Spleen (tissue), 13 donors: ENCODE results near the gene PAPLN. TPM values are rescaled to one million over a fixed set of nuclear protein-coding genes. Genes with fewer than 3 reads are reported as not detected.

Source experiments
- DNase-seq: peaks from one replicate; pipeline ENCODE4 v3.0.0-alpha.2; 2020
- H3K27ac ChIP-seq, 8 donors: fragments of 200-600 bp; sonication (generic) in 7 of 8; 1 replicate in 4 of 8; 2 replicates in 4 of 8; pipeline versions ENCODE4 v1.5.0 to v1.8.0; 2016 to 2021; ENCODE audit warnings: inconsistent platforms in 4 of 8, mild to moderate bottlenecking in 4 of 8, moderate library complexity in 1 of 8
- H3K27me3 ChIP-seq, 7 donors: fragments of 200-600 bp; sonication (generic) in 6 of 7; replicated peaks in 1 of 7; 1 replicate in 4 of 7; 2 replicates in 3 of 7; pipeline versions ENCODE4 v1.5.0 to v1.8.0; 2016 to 2021; ENCODE audit warnings: inconsistent platforms in 3 of 7, mild to moderate bottlenecking in 1 of 7
- H3K36me3 ChIP-seq, 6 donors: fragments of 200-600 bp; sonication (generic) in 5 of 6; 1 replicate in 4 of 6; 2 replicates in 2 of 6; pipeline versions ENCODE4 v1.5.0 to v1.8.0; 2016 to 2021; ENCODE audit warnings: inconsistent platforms in 2 of 6
- H3K4me1 ChIP-seq, 6 donors: fragments of 200-600 bp; sonication (generic) in 5 of 6; 1 replicate in 3 of 6; 2 replicates in 3 of 6; pipeline versions ENCODE4 v1.5.0 to v1.8.0; 2016 to 2021; ENCODE audit warnings: inconsistent platforms in 3 of 6
- H3K4me3 ChIP-seq, 8 donors: fragments of 200-600 bp; sonication (generic) in 7 of 8; 1 replicate in 4 of 8; 2 replicates in 4 of 8; pipeline versions ENCODE4 v1.5.0 to v1.8.0; 2016 to 2021; ENCODE audit warnings: inconsistent platforms in 4 of 8, mild to moderate bottlenecking in 4 of 8, moderate library complexity in 2 of 8
- H3K9me3 ChIP-seq, 8 donors: fragments of 200-600 bp; sonication (generic) in 7 of 8; 1 replicate in 4 of 8; 2 replicates in 4 of 8; pipeline versions ENCODE4 v1.5.0 to v1.8.0; 2016 to 2021; ENCODE audit warnings: inconsistent platforms in 4 of 8
- CTCF ChIP-seq, 11 experiments: fragments of 200-600 bp in 7 of 11; fragments of 450-650 bp in 4 of 11; sonication (generic) in 4 of 11; IDR thresholded peaks in 8 of 11; conservative IDR thresholded peaks in 3 of 11; 1 replicate in 7 of 11; 2 replicates in 4 of 11; pipeline versions ENCODE4 v1.4.0 to v1.8.0; 2016 to 2021; ENCODE audit warnings: antibody characterized with exemption in 11 of 11, inconsistent platforms in 4 of 11, mild to moderate bottlenecking in 1 of 11
- POLR2A ChIP-seq, 3 donors: fragments of 450-650 bp; IDR thresholded peaks; one replicate each; pipeline ENCODE4 v1.5.1; 2017; ENCODE audit warnings: antibody characterized with exemption in 3 of 3, mild to moderate bottlenecking in 1 of 3
- POLR2AphosphoS5 ChIP-seq, 3 donors: sonication (generic); formaldehyde crosslinking; IDR thresholded peaks; one replicate each; pipeline ENCODE4 v1.5.1; 2017; ENCODE audit warnings: antibody characterized with exemption in 3 of 3
- WGBS, 5 donors: extraction: QIAGEN DNeasy Blood & Tissue Kit in 3 of 5; methylation state at CpG; one replicate each; pipeline versions ENCODE4 v1.1.5 to v1.1.7; 2013 to 2018; 5-methylcytosine and 5-hydroxymethylcytosine counted together
- intact Hi-C: fragments of 100-400 bp; cut with DNase I; formaldehyde crosslinking; loops from one replicate; pipeline ENCODE4 v1.15.0; 2023; ENCODE audit warnings: low total_unique reads
- long read RNA-seq, 2 donors: transcript quantifications; one replicate each; lab custom pipeline, GENCODE V29; 2026
- polyA plus RNA-seq, 3 donors: library from polyadenylated mRNA; stranded (reverse); fragments of 200-250 nt; gene quantifications; one replicate each; pipeline ENCODE4 v1.2.1, GENCODE V29; 2013
- total RNA-seq, 7 donors: library from RNA; depleted of rRNA in 3 of 7; stranded (reverse); fragments of >200 nt in 3 of 7; fragmentation: NEBNext Ultra II Directional in 4 of 7; extraction: Animal tissue kit (Norgen Biotek cat#: 25700) in 4 of 7; gene quantifications; one replicate each; pipeline versions ENCODE4 v1.1.0 to v1.2.1, GENCODE V29; 2016 to 2021
- donor health status: healthy with polysubstance abuse.
- donor health status: DM: no; HTN: no; CAD: no; lungs with moderate emphysema.
- donor health status: DM: no; HTN: no; CAD: no.
- donor health status: Bipolar disorder and iron deficiency.
- donor health status: healthy.
- donor health status: DM: no; HTN: no; CAD: no.
- donor health status: DM: yes; HTN: yes; CAD: no.

The PAPLN gene, protein sequence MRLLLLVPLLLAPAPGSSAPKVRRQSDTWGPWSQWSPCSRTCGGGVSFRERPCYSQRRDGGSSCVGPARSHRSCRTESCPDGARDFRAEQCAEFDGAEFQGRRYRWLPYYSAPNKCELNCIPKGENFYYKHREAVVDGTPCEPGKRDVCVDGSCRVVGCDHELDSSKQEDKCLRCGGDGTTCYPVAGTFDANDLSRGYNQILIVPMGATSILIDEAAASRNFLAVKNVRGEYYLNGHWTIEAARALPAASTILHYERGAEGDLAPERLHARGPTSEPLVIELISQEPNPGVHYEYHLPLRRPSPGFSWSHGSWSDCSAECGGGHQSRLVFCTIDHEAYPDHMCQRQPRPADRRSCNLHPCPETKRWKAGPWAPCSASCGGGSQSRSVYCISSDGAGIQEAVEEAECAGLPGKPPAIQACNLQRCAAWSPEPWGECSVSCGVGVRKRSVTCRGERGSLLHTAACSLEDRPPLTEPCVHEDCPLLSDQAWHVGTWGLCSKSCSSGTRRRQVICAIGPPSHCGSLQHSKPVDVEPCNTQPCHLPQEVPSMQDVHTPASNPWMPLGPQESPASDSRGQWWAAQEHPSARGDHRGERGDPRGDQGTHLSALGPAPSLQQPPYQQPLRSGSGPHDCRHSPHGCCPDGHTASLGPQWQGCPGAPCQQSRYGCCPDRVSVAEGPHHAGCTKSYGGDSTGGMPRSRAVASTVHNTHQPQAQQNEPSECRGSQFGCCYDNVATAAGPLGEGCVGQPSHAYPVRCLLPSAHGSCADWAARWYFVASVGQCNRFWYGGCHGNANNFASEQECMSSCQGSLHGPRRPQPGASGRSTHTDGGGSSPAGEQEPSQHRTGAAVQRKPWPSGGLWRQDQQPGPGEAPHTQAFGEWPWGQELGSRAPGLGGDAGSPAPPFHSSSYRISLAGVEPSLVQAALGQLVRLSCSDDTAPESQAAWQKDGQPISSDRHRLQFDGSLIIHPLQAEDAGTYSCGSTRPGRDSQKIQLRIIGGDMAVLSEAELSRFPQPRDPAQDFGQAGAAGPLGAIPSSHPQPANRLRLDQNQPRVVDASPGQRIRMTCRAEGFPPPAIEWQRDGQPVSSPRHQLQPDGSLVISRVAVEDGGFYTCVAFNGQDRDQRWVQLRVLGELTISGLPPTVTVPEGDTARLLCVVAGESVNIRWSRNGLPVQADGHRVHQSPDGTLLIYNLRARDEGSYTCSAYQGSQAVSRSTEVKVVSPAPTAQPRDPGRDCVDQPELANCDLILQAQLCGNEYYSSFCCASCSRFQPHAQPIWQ
- 10 to 100 TPM; 25.7 to 57.2 (median 49.3) TPM for total RNA-seq
- 10 to 100 TPM; 20.3 to 24.4 (median 21.7) TPM for polyA plus RNA-seq
- long read RNA-seq, donor 1, full-length matches to known transcripts, result 3 of 8 reads
- long read RNA-seq, donor 1, partial matches to known transcripts, result 0 of 8 reads
- long read RNA-seq, donor 1, other reads (novel, unspliced or antisense), result 5 of 8 reads
- long read RNA-seq, donor 2, full-length matches to known transcripts, result 4 of 4 reads
- long read RNA-seq, donor 2, partial matches to known transcripts, result 0 of 4 reads
- long read RNA-seq, donor 2, other reads (novel, unspliced or antisense), result 0 of 4 reads

- TF ChIP-seq CTCF (IDR thresholded peaks at IDR 0.05 in 8 of 11, conservative IDR thresholded peaks at IDR 0.05 in 3 of 11), result no peak
- no peak for TF ChIP-seq POLR2A (IDR thresholded peaks at IDR 0.05)
- peak in 2 of 3 donors; percentile 44 to 54 for TF ChIP-seq POLR2AphosphoS5 (IDR thresholded peaks at IDR 0.05)
- H3K27ac ChIP-seq, result peak within 1 kb of the TSS in 7 of 8 donors; percentile 39 to 75 (median 68)
- WGBS, 5 donors, result 3 to 4% (median 3%) methylated on average over 37 to 48 of the region's 48 CpGs
- DNase-seq, result peak; percentile 74
- H3K4me3 ChIP-seq, result peak within 1 kb of the TSS; percentile 38 to 73 (median 46)
- H3K36me3 ChIP-seq, result no peaks in the 10 kb centered on the region
- H3K4me1 ChIP-seq, result peaks cover 27 to 99% (median 65%) of the 10 kb centered on the region in 6 donors
- no peaks in the 10 kb centered on the region for H3K9me3 ChIP-seq
- intact Hi-C loops, result no loop called here
- peaks cover 0 to 95% (median 47%) of the 10 kb centered on the region in 7 donors for H3K27me3 ChIP-seq
Measured at GRCh38 chr14:73237219-73237785, at the start of gene PAPLN. Gene PAPLN (plus strand): TSS chr14:73237506. CDS start chr14:73239779, 2,273 bp downstream.

DNA sequence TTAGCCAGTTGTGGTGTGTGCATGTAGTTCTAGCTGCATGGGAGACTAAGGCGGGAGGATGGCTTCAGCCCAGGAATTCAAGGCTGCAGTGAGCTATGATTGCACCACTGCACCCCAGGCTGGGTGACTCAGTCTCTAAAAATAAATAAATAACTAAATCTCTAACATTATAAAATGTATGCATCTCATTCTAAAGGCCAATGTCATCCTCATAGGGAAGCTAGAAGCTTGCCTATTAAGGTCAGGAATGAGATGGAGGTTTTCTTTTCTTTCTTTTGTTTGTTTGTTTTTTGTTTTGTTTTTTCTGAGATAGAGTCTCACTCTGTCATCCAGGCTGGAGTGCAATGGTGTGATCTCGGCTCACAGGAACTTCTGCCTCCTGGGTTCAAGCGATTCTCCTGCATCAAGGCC is 48.8 kb upstream of the PAPLN start:
- Histone ChIP-seq H3K9me3 (no peaks in the 10 kb centered on the region), H3K27ac (no peak overlapping the region), H3K4me3 (no peak overlapping the region), H3K4me1 (no peaks in the 10 kb centered on the region), H3K27me3 (no peaks in the 10 kb centered on the region), H3K36me3 (peaks cover 0 to 82% (median 54%) of the 10 kb centered on the region in 6 donors)
- no peak for DNase-seq
- intact Hi-C loops, result no loop called here
- TF ChIP-seq CTCF (IDR thresholded peaks at IDR 0.05 in 8 of 11, conservative IDR thresholded peaks at IDR 0.05 in 3 of 11), result no peak
- no peak for TF ChIP-seq POLR2A (IDR thresholded peaks at IDR 0.05)
- no peak for TF ChIP-seq POLR2AphosphoS5 (IDR thresholded peaks at IDR 0.05)
- WGBS, 5 donors, result 93 to 98% (median 96%) methylated on average over 3 of the region's 3 CpGs

DNA sequence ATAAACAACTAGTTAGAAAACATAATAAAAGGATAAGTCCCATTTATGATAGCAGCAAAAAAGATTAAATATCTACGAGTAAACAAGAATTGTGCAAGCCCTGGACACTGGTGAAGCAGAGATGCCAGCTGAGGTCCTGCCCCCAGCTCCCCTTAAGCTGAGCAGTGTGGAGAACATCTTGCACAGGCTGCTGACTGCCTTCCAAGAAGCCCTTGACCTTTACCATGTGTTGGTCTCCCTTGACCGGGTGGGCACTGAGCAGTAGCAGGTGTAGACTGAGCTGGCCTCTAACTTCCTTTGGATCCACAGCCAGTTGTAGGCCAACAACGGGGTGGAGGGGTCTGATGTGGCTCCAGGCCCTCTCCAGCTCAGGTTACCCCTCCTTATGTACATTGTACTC is 47.7 kb upstream of the PAPLN start:
- H3K27me3 ChIP-seq, result no peaks in the 10 kb centered on the region
- TF ChIP-seq CTCF (IDR thresholded peaks at IDR 0.05 in 8 of 11, conservative IDR thresholded peaks at IDR 0.05 in 3 of 11) (no peak), POLR2AphosphoS5 (IDR thresholded peaks at IDR 0.05) (no peak), POLR2A (IDR thresholded peaks at IDR 0.05) (no peak)
- peaks cover 0 to 94% (median 65%) of the 10 kb centered on the region in 6 donors for H3K36me3 ChIP-seq
- no peaks in the 10 kb centered on the region for H3K4me1 ChIP-seq
- H3K4me3 ChIP-seq, result no peak overlapping the region
- intact Hi-C loops, result no loop called here
- H3K9me3 ChIP-seq, result no peaks in the 10 kb centered on the region
- no peak for DNase-seq
- WGBS, 5 donors, result 73 to 93% (median 88%) methylated on average over 3 of the region's 3 CpGs
- H3K27ac ChIP-seq, result no peak overlapping the region
